GM10266 (cell line): Measurements from ENCODE around the gene LAMA2.

Experiments
- DNase-seq: peaks from one replicate; pipeline ENCODE4 v3.0.0; 2012; ENCODE audit errors: extremely low spot score
- CTCF ChIP-seq: IDR thresholded peaks from 2 replicates; pipeline ENCODE4 v1.5.1; 2012; ENCODE audit warnings: mild to moderate bottlenecking, low read depth; ENCODE audit not compliant: control insufficient read depth, insufficient read depth; ENCODE audit errors: missing control alignments

Gene LAMA2

GRCh38 chr6:129558248-129558647, 675.3 kb downstream of the LAMA2 start:
- DNase-seq = no peak
- no peak for TF ChIP-seq CTCF

- DNase-seq = no peak
- TF ChIP-seq CTCF = no peak
Measured at GRCh38 chr6:129565366-129565765, 682.4 kb downstream of the LAMA2 start.

GRCh38 chr6:129565811-129566210, 682.9 kb downstream of the LAMA2 start:
- DNase-seq = no peak
- TF ChIP-seq CTCF = no peak
